NCI-H1048 (cell line): ENCODE results near the gene PPP1R16B.
"Not testable (repeated sequence)": the region's sequence is repeated elsewhere in the genome, so short reads cannot be mapped to it uniquely, and the experiment has no call there.

Source experiments
- DNase-seq: peaks from one replicate; lab custom pipeline; 2025; lab: John Stamatoyannopoulos, UW

PPP1R16B gene

DNA sequence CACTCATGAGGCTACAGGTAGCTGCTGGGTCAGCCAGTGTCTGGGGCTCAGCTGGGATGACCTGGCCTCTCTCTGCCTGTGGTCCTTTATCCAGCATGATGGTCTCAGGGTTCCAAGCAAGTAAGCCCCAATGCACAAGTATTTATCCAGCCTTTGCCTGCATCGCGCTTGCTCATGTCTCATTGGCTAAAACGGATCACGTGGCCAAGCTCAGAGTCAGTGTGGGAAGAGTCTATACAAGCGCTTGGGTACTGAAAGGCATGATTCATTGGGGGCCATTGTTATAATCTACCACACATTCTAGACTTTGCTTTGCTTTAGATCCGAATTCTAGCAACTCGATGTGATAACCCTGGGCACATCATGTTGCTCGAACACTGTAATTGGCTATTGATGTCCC, 48.3 kb downstream of the PPP1R16B start:
- no peak for DNase-seq

DNA sequence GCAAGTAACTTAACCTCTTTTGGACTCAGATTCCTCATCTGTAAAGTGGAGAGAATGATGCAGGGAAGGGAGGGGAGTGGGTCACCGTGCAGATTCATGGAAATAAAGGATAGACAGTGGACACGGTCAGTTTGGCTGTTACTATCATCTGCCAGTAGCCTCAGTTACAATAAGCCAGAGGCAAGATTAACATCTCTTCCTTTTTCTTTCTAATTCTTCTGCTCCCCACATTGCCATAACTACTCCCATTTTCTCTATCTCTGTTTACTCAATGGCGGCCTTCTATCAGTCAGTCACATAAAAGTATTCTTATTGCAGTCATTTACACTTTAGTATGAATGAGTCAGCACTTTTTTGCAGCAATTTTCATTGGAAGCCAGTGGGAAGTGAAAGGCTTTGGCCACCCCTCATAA, 49.2 kb downstream of the PPP1R16B start:
- no peak for DNase-seq

DNA sequence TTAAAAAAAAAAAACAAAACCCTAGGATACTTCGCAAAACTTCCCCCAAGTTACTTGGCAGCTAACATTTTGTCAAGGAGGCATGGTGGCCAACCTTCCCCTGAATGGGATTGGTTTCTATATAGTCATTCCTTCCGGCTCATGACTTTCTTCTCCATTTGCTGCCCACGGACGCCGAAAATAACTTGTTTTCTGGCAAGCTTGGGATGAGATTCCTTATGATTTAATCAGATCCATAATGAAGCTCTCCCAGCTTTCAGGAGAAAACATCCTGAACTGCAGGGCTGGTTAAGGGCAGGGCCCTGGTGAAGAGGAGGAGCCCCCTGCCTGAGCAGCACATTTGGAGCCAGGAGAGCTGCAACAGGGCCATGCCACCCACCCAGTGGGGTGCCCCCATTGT, 49.9 kb downstream of the PPP1R16B start:
- no peak for DNase-seq

DNA sequence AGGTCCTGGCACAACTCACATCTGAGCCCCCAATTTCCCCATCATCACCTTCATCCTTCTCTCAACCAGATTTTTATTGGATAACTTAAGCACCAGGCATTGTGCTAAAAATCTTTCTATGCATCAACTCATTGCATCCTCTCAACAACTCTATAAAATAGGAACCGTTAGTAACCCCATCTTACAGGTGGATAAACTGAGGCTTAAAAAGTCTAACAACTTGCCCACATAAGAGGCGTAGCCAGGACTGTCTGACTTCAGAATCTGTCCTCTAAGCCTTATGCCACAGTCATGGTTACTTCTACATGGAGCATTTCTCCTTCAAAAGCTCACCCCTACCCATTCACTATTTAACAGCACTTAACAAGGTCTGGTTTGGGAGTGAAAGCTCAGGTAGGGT, 51.1 kb downstream of the PPP1R16B start:
- no peak for DNase-seq

DNA sequence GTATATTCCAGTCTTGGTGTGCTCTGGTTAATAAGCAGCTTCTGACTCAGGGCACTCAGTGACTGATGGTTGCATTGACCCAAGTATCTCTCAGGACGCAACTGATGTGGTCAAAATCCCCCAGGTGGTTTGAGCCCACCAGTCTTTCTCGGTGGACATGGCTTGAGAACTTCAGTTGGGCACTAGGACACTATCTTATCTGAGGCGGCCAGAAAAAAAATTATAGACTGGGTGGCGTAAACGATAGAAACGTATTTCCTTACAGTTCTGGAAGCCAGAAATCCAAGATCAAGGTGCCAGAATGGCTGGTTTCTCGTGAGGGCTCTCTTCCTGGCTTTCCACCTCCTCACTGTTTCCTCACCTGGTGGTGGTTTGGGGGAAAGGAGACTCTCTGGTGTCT, 52.2 kb downstream of the PPP1R16B start:
- DNase-seq: no peak

DNA sequence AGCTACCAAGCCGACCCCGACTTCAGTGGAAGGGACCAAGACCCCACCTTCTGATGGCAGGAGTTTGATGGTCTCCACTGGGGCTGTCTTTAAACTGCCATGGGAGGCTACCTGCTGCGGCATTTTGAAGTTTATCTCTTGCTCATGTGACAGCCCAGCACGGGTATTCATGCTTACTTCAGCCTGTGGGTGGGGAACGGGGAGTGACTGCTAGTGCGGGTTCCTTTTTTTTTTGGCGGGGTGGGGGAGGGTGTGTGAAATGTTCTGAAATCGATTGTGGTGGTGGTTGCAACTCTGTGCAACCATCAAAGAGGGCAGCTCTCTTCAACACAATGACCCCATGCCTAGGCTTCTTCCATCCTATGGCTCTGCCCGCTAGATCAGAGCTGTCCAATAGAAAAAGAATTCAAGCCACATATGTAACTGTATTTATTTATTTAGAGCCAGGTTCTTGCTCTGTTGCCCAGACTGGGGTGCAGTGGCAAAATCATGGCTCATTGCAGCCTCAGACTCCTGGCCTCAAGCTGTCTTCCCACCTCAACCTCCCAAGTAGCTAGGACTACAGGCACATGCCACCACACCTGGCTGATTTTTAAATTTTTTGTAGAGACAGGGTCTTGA, 53.7 kb downstream of the PPP1R16B start:
- DNase-seq: no peak

DNA sequence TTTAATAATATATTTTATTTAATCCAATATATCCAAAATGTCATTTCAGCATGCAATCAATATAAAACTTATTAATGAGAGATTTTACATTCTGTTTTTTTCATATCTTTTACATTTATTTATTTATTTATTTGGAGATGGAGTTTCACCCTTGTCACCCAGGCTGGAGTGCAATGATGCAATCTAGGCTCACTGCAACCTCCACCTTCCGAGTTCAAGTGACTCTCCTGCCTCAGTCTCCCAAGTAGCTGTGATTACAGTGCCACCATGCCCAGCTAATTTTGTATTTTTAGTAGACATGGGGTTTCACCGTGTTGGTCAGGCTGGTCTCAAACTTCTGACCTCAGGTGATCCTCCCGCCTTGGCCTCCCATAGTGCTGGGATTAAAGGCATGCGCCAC, 54.4 kb downstream of the PPP1R16B start:
- DNase-seq: not testable (repeated sequence)

DNA sequence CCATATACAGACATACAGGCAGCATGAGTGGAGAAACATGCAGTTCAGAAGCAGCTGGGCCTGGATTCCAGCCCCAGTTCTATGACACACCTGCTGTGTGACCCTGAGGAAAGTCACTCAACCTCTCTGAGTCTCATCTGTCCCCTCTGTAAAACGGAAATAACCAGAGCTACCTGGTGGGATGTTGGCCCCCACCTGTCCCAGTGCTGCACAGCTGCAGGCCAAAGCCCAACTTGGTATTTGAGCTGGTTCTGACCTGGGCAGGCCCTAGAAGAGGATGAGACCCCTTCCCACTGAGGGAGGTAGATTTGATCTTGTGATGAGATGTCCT, 55.5 kb downstream of the PPP1R16B start:
- DNase-seq: no peak

DNA sequence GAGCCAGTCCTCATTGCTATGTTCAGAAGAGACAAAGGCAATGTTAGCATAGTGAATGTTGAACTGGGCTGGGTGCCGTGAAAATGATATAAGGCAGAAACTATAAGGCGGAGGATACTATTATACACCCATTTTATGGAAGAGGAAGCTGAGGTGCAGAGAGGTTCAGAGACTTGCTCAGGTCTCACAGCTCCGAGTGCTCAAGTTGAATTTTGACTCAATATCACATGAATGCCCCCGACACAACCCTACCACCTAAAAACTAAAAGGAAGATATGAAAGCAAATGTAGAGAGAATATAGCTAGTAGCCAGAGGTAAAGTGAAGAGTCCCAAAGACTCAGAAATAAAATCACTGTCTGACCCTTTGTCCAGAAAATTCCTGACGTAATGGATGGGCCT, 56.7 kb downstream of the PPP1R16B start:
- DNase-seq: no peak

DNA sequence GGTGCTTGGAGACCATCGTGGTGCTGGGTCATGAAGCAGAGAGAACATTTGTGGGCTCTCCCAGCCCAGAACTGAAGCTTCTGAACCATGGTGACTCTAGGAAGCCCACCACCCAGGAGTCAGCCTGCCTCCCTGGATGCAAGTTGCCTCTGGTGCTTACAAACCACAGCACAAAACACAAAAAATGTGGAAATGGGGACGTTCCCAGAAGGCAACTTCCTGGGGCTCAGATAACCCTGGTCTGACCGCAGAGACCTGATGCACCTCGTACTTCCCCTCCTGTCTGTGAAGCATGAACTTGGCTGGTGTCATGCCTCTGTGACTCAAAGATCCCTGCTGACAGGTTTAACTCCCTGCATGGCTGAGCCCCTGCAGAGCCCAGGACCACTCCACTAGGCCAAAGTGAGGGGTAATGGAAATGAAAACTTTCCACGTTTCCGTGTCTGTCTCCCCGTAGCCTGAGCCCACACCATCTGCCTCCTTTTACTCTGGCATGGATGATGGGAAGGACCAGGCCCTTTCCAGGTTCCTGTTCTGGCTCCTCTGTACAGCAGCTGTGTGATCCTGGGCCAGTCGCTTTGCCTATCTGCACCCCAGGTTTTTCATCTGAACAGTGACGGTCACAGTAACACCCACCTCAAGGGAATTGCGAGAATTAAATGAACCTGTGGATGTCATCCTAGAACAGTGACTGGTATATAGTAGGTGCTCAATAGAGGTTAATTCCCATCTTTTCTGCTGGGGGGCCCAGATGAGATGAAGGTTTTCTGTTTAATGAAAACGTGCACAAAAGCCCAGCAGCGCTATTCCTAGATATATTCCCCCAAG, 57.7 kb downstream of the PPP1R16B start:
- DNase-seq: no peak

DNA sequence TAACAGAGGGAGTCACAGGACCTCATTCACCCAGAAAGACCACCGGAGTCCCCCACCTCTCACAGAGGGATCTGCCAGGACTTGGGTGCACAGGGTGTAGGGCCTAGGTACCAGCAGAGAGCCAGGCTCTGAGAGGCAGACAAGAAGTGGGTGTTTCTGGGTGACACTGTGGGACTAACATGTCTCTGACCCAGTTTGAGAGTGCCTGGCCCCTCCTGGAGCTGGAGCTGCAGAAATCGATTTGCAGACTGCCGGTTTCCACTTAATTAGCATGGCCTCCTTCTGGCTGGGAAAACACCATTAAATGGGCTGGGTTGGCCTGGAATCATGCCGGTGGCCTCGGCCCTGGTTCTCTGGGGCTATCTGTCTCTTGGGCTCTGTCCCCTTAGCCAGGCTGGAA, 59.2 kb downstream of the PPP1R16B start:
- DNase-seq: no peak

DNA sequence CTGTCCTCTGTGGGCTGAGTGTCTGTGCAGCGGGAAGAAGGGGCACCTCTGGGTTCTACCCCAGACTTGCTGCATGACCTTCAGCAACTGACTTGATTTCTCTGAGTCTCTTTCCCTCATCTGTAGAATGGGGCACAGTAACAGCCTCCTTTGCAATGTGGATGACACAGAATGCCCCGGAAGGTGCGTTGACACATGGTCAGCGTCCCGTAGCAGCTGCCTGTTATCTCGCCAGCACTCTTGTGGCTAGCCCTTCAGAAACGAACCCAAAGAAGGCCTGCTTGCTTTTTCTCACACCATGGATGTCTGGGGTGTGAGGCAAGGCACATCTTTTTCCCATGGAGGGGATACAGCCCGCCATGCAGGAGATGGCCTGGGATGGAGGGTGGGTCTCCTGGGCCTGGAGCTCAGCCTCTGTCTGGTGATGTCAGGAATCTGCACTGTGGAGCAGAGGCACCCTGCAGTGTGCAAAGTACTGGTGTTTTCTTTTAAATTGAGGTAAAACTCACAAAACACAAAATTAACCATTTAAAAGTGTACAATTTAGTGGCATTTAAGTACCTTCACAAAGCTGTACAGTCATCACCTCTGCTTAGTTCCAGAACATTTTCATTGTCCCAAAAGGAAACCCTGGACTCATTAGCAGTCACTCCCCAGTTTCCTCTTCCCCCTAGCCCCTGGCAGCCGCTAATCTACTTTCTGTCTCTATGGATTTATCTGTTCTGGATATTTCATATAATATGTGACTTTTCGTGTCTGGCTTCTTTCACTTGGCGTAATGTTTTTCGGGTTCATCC, 61.0 kb downstream of the PPP1R16B start:
- DNase-seq: no peak

DNA sequence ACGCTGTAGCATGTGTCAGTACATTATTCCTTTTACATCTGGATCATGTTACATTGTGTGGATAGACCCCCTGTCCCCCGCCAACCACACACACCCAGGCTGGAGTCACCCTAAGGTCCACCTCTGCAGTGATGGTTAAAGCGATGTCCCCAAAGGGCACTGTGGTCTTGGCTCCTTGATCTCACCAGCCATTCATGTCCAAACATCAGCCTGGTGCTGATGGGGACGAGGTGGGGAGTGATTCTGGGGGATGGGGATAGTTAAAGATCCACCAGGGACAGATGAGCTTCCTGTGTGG, 61.5 kb downstream of the PPP1R16B start:
- no peak for DNase-seq

DNA sequence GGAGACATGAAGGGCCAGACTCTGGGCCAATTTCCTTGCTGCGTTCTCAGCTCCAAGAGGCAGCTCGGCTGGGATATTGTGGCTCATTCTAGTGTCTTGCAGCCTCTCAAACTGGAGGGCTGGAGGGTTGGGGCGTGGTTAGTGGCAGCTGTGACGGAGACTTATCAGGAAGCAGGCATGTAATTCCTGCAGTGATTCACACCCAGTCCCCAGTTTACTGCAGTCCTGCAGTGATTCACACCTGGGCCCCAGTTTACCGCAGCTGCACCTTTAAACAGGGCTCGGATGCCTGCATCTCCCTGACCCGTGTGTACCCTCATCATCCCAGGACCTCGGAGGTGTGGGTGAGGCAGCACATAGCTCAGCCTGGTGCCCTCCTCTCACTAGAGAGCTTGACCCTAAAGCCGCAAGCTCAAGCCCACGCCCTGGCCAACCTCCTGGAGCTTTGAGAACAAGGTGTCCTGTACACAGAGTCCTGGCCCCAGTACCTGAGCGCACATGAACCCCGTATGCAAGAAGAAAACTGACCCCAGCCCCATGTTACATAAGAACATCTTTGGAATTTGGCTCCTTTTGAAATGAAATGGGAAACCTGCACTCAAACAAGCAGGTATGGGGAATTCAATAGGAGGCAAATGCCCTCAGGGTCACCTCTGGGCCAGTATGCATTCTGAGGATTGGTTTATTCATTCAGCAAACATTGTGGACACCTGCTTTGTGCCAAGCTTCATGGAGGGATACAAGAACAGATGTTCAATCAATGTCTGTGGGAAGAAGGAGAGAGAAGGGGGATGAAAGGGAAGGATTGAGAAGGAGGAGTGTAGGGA, 65.4 kb downstream of the PPP1R16B start:
- no peak for DNase-seq

DNA sequence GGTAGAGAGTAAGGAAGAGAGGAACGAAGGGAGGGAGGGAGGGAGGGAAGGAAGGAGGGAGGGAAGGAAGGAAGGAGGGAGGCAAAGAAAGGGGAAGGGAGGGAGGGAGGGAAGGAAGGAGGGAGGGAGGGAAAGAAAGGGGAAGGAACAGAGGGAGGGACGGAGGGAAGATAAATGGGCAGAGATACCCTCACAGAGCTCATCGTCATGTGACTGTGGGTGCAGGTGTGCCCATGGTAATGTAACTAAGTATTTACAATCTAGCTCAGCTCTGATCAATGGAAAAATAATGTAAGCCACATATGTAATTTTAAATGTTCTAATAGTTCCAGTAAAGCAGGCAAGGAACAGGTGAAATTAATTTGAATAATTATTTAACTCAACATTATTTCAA, 66.1 kb downstream of the PPP1R16B start:
- no peak for DNase-seq

DNA sequence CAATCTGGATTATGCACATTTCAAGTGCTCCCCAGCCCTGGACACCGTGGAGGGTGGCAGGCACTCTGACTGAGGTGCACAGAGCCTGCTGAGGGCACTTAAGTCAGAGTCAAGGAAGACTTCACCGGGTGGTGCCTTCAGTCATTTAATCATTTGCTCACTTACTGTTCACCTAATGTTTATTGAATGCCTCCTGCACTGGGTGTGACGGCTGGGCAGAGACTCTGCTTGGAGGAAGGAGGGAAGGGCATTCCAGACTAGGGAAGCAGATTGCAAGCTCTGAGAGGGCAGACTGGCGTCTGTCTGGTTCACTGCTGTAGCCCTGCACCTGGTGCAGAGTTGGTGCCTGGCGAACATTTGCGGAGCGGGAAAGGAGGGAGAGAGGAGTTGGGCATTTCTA, 66.5 kb downstream of the PPP1R16B start:
- no peak for DNase-seq

DNA sequence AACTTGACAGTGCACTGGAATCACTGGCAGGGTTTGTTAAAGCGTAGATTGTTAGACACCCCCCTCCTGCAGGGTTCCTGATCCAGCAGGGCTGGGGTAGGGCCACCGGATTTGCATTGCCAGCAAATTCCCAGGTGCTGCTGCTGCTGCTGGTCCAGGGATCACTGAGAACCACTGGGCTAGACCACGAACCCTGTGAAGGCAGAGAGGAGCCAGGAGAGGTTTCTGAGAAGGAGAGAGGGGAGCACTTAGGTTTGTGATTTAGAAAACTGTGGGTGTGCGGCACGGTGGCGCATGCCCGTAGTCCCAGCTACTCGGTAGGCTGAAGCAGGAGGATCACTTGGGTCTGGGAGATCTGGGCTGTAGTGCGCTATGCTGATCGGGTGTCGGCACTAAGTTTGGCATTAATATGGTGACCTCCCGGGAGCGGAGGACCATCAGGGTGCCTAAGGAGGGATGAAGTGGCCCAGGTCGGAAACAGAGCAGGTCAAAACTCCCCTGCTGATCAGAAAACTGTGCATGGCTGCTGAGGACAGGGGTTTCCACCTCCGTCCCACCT, 67.1 kb downstream of the PPP1R16B start:
- DNase-seq: no peak

DNA sequence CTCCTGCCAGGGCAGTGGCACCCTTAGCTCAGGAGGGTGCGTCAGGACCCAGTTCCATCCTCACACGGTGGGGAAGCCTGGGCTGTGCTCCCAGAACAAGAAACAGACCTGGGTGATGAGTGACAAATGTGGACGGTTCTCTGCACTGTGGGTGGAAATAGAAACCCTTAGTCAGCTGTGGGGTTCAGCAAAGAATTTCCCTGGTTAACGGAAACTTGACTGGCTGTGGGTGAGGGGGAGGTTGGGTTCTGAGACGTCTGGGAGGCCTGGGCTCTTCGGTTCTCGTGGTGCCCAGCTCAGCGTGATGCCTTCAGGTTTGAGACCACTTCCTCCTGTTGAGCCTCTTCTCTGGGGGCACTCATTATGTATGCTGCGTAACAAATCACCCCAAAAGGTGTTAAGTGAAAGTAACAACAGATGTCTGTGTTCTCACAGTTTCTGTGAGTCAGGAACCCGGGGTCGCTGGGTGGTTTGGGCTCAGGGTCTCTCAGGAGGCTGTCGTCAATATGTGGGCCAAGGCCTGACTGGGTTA, 67.6 kb downstream of the PPP1R16B start:
- DNase-seq: no peak

DNA sequence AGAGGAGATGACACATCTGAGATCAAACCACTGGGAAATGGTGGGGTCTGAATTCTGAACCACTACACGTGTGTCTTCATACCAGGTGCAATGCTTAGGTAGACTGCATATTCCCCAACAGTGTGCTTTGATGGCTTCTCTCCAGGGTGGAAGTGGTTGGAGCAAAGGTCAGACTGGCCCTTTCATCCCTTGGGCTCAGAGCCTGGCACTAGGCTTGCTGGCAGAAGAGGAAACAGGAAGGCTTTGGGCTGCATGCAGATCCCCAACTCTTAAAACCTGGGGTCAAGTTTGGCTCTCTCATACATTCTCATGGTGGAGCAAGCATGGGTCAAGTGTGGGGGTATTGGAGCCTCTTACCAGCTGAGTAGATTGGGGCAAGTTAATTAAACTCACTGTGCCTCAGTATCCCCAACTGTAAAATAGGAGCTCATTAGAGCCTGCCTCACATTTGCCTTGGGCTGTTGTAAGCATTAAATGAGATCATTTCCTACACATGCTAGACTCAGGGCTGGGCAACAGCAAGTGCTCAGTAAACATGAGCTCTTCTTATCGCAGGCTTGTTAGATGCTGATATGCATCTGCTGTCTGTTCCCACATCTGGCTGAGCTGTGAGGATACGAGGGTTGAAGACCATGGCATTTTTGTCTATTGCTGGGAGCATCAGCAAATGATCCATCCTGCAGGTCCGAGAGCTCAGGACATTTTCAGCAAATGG, 69.1 kb downstream of the PPP1R16B start:
- no peak for DNase-seq

DNA sequence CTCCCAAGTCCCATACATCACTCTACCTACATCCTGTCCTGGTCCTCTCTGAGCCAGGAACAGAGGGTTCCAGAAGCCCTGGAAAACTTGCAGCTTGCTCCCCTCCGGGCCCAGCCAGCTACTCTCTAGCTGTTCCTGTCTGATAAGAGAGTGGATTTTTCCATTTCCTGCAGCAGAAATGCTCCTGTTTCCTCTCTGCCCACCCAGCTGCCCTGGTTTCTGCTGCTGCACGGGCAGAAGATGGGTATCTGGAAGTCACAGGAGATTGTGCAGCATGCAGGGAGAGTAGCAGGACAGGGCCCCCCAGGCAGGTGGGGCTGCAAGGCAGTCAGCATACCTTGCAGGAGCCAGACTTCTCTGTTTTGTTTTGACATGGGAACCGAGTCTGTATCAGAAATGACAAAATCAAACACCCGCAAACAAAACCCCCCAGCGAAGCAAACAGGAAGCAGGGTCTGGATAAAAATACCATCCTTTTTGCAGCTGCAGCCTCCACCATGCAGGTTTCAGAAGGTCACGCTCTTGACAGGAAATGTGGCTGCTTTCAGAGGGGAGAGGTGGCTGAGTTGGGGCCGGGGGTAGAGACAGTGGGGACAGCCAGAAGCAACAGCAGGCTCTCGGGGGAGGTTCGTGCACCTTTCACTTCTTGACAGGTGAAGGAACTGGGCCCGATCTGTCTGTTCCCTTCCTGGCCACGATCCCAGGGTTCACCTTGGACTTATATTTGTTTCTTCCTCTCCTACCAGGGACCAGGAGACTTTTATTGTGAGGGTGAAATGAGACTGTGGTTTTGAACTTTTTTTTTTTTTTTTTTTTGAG, 69.9 kb downstream of the PPP1R16B start:
- DNase-seq: no peak
